Left ventricle myocardium inferior (tissue), 1 donor: ENCODE measurements around the gene CLIC1. TPM values are rescaled to one million over a fixed set of nuclear protein-coding genes. Genes with fewer than 3 reads are reported as not detected.

Source experiments
- DNase-seq: peaks from one replicate; pipeline ENCODE4 v3.0.0-alpha.2; 2020
- H3K27ac ChIP-seq: fragments of 200-600 bp; replicated peaks from 2 replicates; pipeline ENCODE4 v1.8.0; 2021
- H3K27me3 ChIP-seq: fragments of 200-600 bp; 2 replicates; pipeline ENCODE4 v1.8.0; 2021; ENCODE audit warnings: low read depth
- H3K36me3 ChIP-seq: fragments of 200-600 bp; 2 replicates; pipeline ENCODE4 v1.8.0; 2021
- H3K4me1 ChIP-seq: fragments of 200-600 bp; 2 replicates; pipeline ENCODE4 v1.8.0; 2021
- H3K4me3 ChIP-seq: fragments of 200-600 bp; 2 replicates; pipeline ENCODE4 v1.8.0; 2021; ENCODE audit warnings: mild to moderate bottlenecking, moderate library complexity
- H3K9me3 ChIP-seq: fragments of 200-600 bp; replicated peaks from 2 replicates; pipeline ENCODE4 v1.8.0; 2021
- CTCF ChIP-seq: fragments of 200-600 bp; IDR thresholded peaks from 2 replicates; pipeline ENCODE4 v1.8.0; 2021; ENCODE audit warnings: antibody characterized with exemption, mild to moderate bottlenecking, borderline replicate concordance
- intact Hi-C: fragments of 100-400 bp; cut with micrococcal nuclease; formaldehyde crosslinking; loops from one replicate; pipeline ENCODE4 v1.11.0; 2022
- total RNA-seq: library from RNA; stranded (reverse); fragmentation: NEBNext Ultra II Directional; extraction: Animal tissue kit (Norgen Biotek cat#: 25700); gene quantifications from one replicate; pipeline ENCODE4 v1.2.1, GENCODE V29; 2021
- donor health status: DM: no; HTN: yes; CAD: no; lungs with severe emphysema.

The CLIC1 gene
- total RNA-seq, 1 donor from 2014 or later: 78.0 TPM

GRCh38 chr6:31777667-31778050, 41.3 kb upstream of the CLIC1 start:
- Histone ChIP-seq H3K4me3 (no peak overlapping the region), H3K4me1 (peaks cover 18% of the 10 kb centered on the region)

GRCh38 chr6:31776989-31777666, 40.8 kb upstream of the CLIC1 start, which contains the start of gene VWA7:
VWA7 (minus strand) TSS chr6:31777328; CDS start chr6:31776779, 549 bp downstream.
- Histone ChIP-seq H3K9me3 (no peaks in the 10 kb centered on the region), H3K27ac (peak within 1 kb of the TSS; percentile 85), H3K27me3 (no peaks in the 10 kb centered on the region), H3K4me3 (peak within 1 kb of the TSS; percentile 57), H3K4me1 (peaks cover 18% of the 10 kb centered on the region), H3K36me3 (peaks cover 39% of the 10 kb centered on the region)
- intact Hi-C loops: no loop called here
- TF ChIP-seq CTCF: no peak
- DNase-seq: peak; percentile 68

More at GRCh38 chr6:31777667-31778050, 41.3 kb upstream of the CLIC1 start:
- intact Hi-C loops: no loop called here
- no peak for TF ChIP-seq CTCF
- Histone ChIP-seq H3K27ac (peak overlapping the region; percentile 85), H3K36me3 (peaks cover 44% of the 10 kb centered on the region), H3K27me3 (no peaks in the 10 kb centered on the region), H3K9me3 (no peaks in the 10 kb centered on the region)
- DNase-seq: no peak

GRCh38 chr6:31776485-31776988, 40.2 kb upstream of the CLIC1 start:
- TF ChIP-seq CTCF: no peak
- DNase-seq: no peak
- Histone ChIP-seq H3K27ac (peak overlapping the region; percentile 85), H3K9me3 (no peaks in the 10 kb centered on the region), H3K4me1 (peaks cover 18% of the 10 kb centered on the region), H3K36me3 (peaks cover 33% of the 10 kb centered on the region), H3K27me3 (no peaks in the 10 kb centered on the region), H3K4me3 (peak overlapping the region; percentile 57)
- intact Hi-C loops: no loop called here

GRCh38 chr6:31775633-31776484, 39.5 kb upstream of the CLIC1 start:
- no peak for TF ChIP-seq CTCF
- no peaks in the 10 kb centered on the region for H3K27me3 ChIP-seq
- peak overlapping the region; percentile 85 for H3K27ac ChIP-seq
- H3K36me3 ChIP-seq: peaks cover 27% of the 10 kb centered on the region
- H3K4me1 ChIP-seq: peaks cover 18% of the 10 kb centered on the region
- no peak for DNase-seq
- H3K4me3 ChIP-seq: peak overlapping the region; percentile 57
- intact Hi-C loops: no loop called here
- H3K9me3 ChIP-seq: no peaks in the 10 kb centered on the region

GRCh38 chr6:31775184-31775583, 38.9 kb upstream of the CLIC1 start:
- Histone ChIP-seq H3K4me3 (no peak overlapping the region), H3K27ac (no peak overlapping the region), H3K36me3 (peaks cover 20% of the 10 kb centered on the region), H3K27me3 (no peaks in the 10 kb centered on the region), H3K4me1 (peaks cover 18% of the 10 kb centered on the region), H3K9me3 (no peaks in the 10 kb centered on the region)
- DNase-seq: no peak
- TF ChIP-seq CTCF: no peak
- intact Hi-C loops: no loop called here
